NCI-H2029 treated with DMSO at 0.1 percent for 48 hours (cell line): ENCODE data around the gene TAS1R1.

Experiments
- DNase-seq: peaks from one replicate; lab custom pipeline; 2025; lab: John Stamatoyannopoulos, UW

The TAS1R1 gene

GRCh38 chr1:6574025-6574620 is 19.0 kb downstream of the TAS1R1 start:
- no peak for DNase-seq

- DNase-seq = no peak
These were observed 19.7 kb downstream of the TAS1R1 start for GRCh38 chr1:6574818-6575217.

- DNase-seq = no peak
These were observed 22.9 kb downstream of the TAS1R1 start for GRCh38 chr1:6577831-6578525.

DNA sequence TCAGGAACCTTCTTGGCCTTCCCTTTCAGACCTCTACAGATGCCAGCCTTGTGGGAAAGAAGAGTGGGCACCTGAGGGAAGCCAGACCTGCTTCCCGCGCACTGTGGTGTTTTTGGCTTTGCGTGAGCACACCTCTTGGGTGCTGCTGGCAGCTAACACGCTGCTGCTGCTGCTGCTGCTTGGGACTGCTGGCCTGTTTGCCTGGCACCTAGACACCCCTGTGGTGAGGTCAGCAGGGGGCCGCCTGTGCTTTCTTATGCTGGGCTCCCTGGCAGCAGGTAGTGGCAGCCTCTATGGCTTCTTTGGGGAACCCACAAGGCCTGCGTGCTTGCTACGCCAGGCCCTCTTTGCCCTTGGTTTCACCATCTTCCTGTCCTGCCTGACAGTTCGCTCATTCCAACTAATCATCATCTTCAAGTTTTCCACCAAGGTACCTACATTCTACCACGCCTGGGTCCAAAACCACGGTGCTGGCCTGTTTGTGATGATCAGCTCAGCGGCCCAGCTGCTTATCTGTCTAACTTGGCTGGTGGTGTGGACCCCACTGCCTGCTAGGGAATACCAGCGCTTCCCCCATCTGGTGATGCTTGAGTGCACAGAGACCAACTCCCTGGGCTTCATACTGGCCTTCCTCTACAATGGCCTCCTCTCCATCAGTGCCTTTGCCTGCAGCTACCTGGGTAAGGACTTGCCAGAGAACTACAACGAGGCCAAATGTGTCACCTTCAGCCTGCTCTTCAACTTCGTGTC is 23.7 kb downstream of the TAS1R1 start:
- DNase-seq = no peak

DNA sequence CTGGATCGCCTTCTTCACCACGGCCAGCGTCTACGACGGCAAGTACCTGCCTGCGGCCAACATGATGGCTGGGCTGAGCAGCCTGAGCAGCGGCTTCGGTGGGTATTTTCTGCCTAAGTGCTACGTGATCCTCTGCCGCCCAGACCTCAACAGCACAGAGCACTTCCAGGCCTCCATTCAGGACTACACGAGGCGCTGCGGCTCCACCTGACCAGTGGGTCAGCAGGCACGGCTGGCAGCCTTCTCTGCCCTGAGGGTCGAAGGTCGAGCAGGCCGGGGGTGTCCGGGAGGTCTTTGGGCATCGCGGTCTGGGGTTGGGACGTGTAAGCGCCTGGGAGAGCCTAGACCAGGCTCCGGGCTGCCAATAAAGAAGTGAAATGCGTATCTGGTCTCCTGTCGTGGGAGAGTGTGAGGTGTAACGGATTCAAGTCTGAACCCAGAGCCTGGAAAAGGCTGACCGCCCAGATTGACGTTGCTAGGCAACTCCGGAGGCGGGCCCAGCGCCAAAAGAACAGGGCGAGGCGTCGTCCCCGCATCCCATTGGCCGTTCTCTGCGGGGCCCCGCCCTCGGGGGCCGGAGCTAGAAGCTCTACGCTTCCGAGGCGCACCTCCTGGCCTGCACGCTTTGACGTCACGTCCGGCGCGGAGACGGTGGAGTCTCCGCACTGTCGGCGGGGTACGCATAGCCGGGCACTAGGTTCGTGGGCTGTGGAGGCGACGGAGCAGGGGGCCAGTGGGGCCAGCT is 24.4 kb downstream of the TAS1R1 start, which contains the start of gene ZBTB48:
Gene ZBTB48, plus strand, starts transcription at position 621 of the 745 bp plus-strand sequence. CDS start 616 bp downstream, outside the sequence.
- peak; percentile 79 for DNase-seq

GRCh38 chr1:6580119-6580592 is 25.0 kb downstream of the TAS1R1 start:
- no peak for DNase-seq

GRCh38 chr1:6580593-6581409 is 25.7 kb downstream of the TAS1R1 start:
- no peak for DNase-seq

DNA sequence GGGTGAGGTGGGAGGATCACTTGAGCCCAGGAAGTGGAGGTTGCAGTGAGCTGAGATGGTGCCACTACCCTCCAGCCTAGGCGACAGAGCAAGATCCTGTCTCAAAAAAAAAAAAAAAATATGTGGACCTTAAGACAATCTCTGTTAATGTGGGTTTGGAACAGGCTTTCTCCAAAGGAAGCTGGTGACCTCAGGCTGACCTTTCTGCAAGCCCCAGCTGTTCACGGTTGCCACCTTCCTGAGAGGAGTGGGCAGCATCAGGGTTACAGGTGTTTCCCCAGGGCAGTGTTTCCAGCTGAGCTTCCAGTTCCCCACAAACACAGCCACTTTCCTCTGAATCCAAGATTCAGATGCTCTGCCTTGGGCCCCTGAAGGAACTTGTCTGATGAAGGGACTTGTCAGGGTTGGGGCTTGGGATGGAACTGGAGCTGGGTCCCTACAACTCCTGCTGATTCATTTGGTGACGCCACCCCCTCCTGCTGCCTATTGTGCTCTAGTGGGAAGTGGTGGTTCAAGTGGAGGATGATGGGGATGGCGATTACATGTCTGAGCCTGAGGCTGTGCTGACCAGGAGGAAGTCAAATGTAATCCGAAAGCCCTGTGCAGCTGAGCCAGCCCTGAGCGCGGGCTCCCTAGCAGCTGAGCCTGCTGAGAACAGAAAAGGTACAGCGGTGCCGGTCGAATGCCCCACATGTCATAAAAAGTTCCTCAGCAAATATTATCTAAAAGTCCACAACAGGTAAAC is 26.6 kb downstream of the TAS1R1 start:
- DNase-seq = no peak

- no peak for DNase-seq
These were observed 27.3 kb downstream of the TAS1R1 start for GRCh38 chr1:6582370-6582769.

GRCh38 chr1:6584126-6585080 is 29.3 kb downstream of the TAS1R1 start:
- DNase-seq = no peak

- DNase-seq = no peak
These were observed 30.1 kb downstream of the TAS1R1 start for GRCh38 chr1:6585081-6585722.

- DNase-seq = no peak
These were observed 30.7 kb downstream of the TAS1R1 start for GRCh38 chr1:6585841-6586240.

DNA sequence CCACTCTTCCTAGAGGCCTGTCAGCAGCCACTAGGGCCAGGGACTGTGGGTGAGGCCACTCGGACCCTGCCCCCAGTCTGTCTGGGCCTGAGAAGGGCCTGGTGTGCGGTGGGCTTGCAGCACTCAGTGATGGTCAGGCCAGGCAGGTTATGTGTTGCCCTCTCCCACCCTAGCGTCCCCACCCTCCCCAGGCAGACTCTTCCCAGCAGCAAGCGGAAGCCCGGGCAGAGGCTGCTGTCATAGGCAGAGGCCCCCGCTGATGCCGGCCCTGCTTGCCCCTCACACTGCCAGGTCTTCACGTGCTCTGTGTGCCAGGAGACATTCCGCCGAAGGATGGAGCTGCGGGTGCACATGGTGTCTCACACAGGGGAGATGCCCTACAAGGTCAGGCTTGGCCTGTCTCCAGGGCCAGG is 31.3 kb downstream of the TAS1R1 start:
- DNase-seq = no peak

GRCh38 chr1:6587261-6588005 is 32.3 kb downstream of the TAS1R1 start:
- peak; percentile 71 for DNase-seq

DNA sequence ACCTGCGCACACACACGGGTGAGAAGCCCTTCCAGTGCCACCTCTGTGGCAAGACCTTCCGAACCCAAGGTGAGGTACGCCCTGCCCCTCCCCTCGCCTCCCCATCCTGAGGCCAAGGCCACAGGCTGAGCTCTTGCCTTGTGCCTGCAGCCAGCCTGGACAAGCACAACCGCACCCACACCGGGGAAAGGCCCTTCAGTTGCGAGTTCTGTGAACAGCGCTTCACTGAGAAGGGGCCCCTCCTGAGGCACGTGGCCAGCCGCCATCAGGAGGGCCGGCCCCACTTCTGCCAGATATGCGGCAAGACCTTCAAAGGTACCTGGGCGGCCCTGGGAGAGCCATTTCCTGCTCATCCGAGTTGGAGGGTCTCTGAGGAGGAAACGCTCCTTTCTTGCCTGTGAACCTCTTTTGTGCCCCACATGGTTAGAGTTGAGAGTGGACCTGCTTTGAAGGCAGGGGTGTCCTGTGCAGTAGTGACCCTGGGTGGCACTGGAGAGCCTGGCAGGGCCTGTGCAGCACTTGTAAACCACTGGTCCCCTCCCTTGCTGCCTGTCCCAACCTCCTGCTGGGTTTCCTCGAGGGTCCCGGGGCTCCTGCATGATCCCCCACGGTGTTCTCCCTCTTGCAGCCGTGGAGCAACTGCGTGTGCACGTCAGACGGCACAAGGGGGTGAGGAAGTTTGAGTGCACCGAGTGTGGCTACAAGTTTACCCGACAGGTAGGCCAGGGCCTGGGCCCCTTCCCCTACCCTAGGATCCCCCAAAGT is 33.2 kb downstream of the TAS1R1 start:
- DNase-seq = no peak

DNA sequence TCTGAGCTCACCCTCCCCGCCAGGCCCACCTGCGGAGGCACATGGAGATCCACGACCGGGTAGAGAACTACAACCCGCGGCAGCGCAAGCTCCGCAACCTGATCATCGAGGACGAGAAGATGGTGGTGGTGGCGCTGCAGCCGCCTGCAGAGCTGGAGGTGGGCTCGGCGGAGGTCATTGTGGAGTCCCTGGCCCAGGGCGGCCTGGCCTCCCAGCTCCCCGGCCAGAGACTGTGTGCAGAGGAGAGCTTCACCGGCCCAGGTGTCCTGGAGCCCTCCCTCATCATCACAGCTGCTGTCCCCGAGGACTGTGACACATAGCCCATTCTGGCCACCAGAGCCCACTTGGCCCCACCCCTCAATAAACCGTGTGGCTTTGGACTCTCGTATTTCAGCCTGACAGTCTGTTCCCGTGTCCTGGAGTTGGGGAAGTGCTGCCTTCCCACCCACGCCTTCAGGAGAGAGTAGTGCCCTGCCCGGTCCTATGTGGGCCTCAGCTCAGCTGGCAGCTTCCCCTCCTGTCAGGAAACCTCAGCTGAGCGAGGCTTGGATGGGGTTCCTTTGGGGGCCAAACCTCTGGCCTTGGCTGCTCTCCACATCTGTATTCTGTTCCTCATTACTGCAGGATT is 33.9 kb downstream of the TAS1R1 start:
- no peak for DNase-seq

DNA sequence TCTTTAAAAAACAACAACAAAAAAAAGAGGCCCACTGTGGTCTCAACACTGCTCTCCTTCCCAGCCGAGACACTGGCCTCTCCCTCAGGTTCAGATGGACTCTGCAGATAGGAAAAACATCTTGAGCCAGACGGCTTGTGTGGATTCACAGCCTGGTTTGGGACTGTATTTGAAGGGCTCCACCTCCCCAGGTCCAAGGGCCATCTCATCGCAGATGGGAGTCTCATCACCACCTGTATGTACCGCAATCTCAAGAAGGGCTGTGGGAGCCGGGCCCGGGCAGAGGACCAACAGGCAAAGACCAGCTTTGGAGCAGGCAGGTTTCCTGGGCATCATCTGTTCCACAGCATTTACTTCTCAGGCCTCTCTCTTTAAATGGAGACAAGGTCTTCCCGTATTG is 34.9 kb downstream of the TAS1R1 start:
- no peak for DNase-seq
